ENCODE results near the gene ACSM4. TPM values are rescaled to one million over a fixed set of nuclear protein-coding genes. Genes with fewer than 3 reads are reported as not detected.

Gene ACSM4
- total RNA-seq, 3 donors from 2014 or later (not counting 1 experiment from before 2014, with no cell fraction given), result not detected

- TF ChIP-seq CTCF (IDR thresholded peaks at IDR 0.05), result no peak
- Histone ChIP-seq H3K9me3 (ENCODE audit: control insufficient read depth, insufficient read depth, low read length) (no peaks in the 10 kb centered on the region), H3K27me3 (ENCODE audit: control insufficient read depth, insufficient read depth, low read length) (no peaks in the 10 kb centered on the region), H3K27ac (ENCODE audit: low read length) (no peak overlapping the region), H3K4me3 (ENCODE audit: low read length) (no peak overlapping the region), H3K36me3 (ENCODE audit: control insufficient read depth, insufficient read depth, low read length) (no peaks in the 10 kb centered on the region), H3K4me1 (ENCODE audit: control insufficient read depth, insufficient read depth, low read length) (no peaks in the 10 kb centered on the region)
- H3K9me3 Mint-ChIP-seq, result no peaks in the 10 kb centered on the region
- H3K4me3 Mint-ChIP-seq, result no peak overlapping the region
- H3K4me1 Mint-ChIP-seq, result no peaks in the 10 kb centered on the region
- DNase-seq, result no peak
- H3K27me3 Mint-ChIP-seq (ENCODE audit: low read depth in 2 of 2), result peaks cover 12 to 22% of the 10 kb centered on the region in 2 donors
- intact Hi-C loops (cut with micrococcal nuclease), result no loop called here
- no peaks in the 10 kb centered on the region for H3K36me3 Mint-ChIP-seq
- WGBS (ENCODE audit: insufficient coverage), result 70% methylated on average over 5 of the region's 5 CpGs
- H3K27ac Mint-ChIP-seq, result no peak overlapping the region
- ATAC-seq, result no peak
Observed at GRCh38 chr12:7304456-7304855, 584 bp downstream of the ACSM4 start.

GRCh38 chr12:7310070-7310469 lies 6.2 kb downstream of the ACSM4 start:
- Histone ChIP-seq H3K27me3 (ENCODE audit: control insufficient read depth, insufficient read depth, low read length) (no peaks in the 10 kb centered on the region), H3K4me1 (ENCODE audit: control insufficient read depth, insufficient read depth, low read length) (no peaks in the 10 kb centered on the region), H3K36me3 (ENCODE audit: control insufficient read depth, insufficient read depth, low read length) (no peaks in the 10 kb centered on the region), H3K4me3 (ENCODE audit: low read length) (no peak overlapping the region), H3K9me3 (ENCODE audit: control insufficient read depth, insufficient read depth, low read length) (no peaks in the 10 kb centered on the region), H3K27ac (ENCODE audit: low read length) (no peak overlapping the region)
- Mint-ChIP-seq H3K27ac (no peak overlapping the region), H3K9me3 (no peaks in the 10 kb centered on the region), H3K27me3 (ENCODE audit: low read depth in 2 of 2) (peaks cover 0 to 15% of the 10 kb centered on the region in 2 donors), H3K36me3 (no peaks in the 10 kb centered on the region), H3K4me3 (no peak overlapping the region), H3K4me1 (no peaks in the 10 kb centered on the region)
- no peak for TF ChIP-seq CTCF (IDR thresholded peaks at IDR 0.05)
- ATAC-seq, result no peak
- intact Hi-C loops (cut with micrococcal nuclease), result no loop called here
- WGBS (ENCODE audit: insufficient coverage), result 83% methylated on average over 3 of the region's 4 CpGs
- DNase-seq, result no peak

- H3K27ac ChIP-seq (ENCODE audit: low read length), result no peak overlapping the region
- no peaks in the 10 kb centered on the region for H3K36me3 ChIP-seq (ENCODE audit: control insufficient read depth, insufficient read depth, low read length)
- intact Hi-C loops (cut with micrococcal nuclease), result loop anchor here (1.0 to 5.0 kb wide), 2 partner anchors 67 to 140 kb away; no protein-coding TSS in a partner anchor
- no peaks in the 10 kb centered on the region for H3K4me1 ChIP-seq (ENCODE audit: control insufficient read depth, insufficient read depth, low read length)
- H3K4me3 ChIP-seq (ENCODE audit: low read length), result no peak overlapping the region
- Mint-ChIP-seq H3K4me1 (no peaks in the 10 kb centered on the region), H3K9me3 (no peaks in the 10 kb centered on the region), H3K27ac (no peak overlapping the region), H3K36me3 (no peaks in the 10 kb centered on the region), H3K4me3 (no peak overlapping the region), H3K27me3 (ENCODE audit: low read depth in 2 of 2) (peaks cover 0 to 2% of the 10 kb centered on the region in 2 donors)
- TF ChIP-seq CTCF (IDR thresholded peaks at IDR 0.05), result peak; percentile 19
- 100% methylated on average over 2 of the region's 2 CpGs for WGBS (ENCODE audit: insufficient coverage)
- ATAC-seq, result no peak
- DNase-seq, result no peak
- H3K27me3 ChIP-seq (ENCODE audit: control insufficient read depth, insufficient read depth, low read length), result no peaks in the 10 kb centered on the region
- no peaks in the 10 kb centered on the region for H3K9me3 ChIP-seq (ENCODE audit: control insufficient read depth, insufficient read depth, low read length)
Observed at GRCh38 chr12:7319930-7320329, 16.1 kb downstream of the ACSM4 start.

- no peak overlapping the region for H3K4me3 ChIP-seq (ENCODE audit: low read length)
- H3K27me3 ChIP-seq (ENCODE audit: control insufficient read depth, insufficient read depth, low read length), result no peaks in the 10 kb centered on the region
- H3K4me1 ChIP-seq (ENCODE audit: control insufficient read depth, insufficient read depth, low read length), result no peaks in the 10 kb centered on the region
- WGBS (ENCODE audit: insufficient coverage), result no CpG with 5 or more reads among the region's 2 CpGs
- Mint-ChIP-seq H3K9me3 (no peaks in the 10 kb centered on the region), H3K36me3 (no peaks in the 10 kb centered on the region), H3K4me1 (no peaks in the 10 kb centered on the region), H3K4me3 (no peak overlapping the region), H3K27me3 (ENCODE audit: low read depth in 2 of 2) (peaks cover 0 to 2% of the 10 kb centered on the region in 2 donors), H3K27ac (no peak overlapping the region)
- intact Hi-C loops (cut with micrococcal nuclease), result loop anchor here (5.0 kb wide), 1 partner anchor 66 kb away; no protein-coding TSS in a partner anchor
- no peak for TF ChIP-seq CTCF (IDR thresholded peaks at IDR 0.05)
- DNase-seq (no peak), ATAC-seq (no peak)
- no peak overlapping the region for H3K27ac ChIP-seq (ENCODE audit: low read length)
- no peaks in the 10 kb centered on the region for H3K9me3 ChIP-seq (ENCODE audit: control insufficient read depth, insufficient read depth, low read length)
- H3K36me3 ChIP-seq (ENCODE audit: control insufficient read depth, insufficient read depth, low read length), result no peaks in the 10 kb centered on the region
Observed at GRCh38 chr12:7321624-7322023, 17.8 kb downstream of the ACSM4 start.

Measured in natural killer cell (primary cell).